IPS DF 6.9 (cell line): ENCODE data around the gene CACNG1.

Experiments used
- DNase-seq: peaks from one replicate; pipeline ENCODE4 v3.0.0-alpha.2; 2013; ENCODE audit warnings: low read depth, low spot score
- H3K27ac ChIP-seq: one replicate; pipeline ENCODE4 v1.5.1; 2013; ENCODE audit warnings: low read length, control low read depth
- H3K27me3 ChIP-seq: 2 replicates; pipeline ENCODE4 v1.6.1; 2013; ENCODE audit warnings: mild to moderate bottlenecking, low read length; ENCODE audit not compliant: control insufficient read depth, insufficient read depth
- H3K36me3 ChIP-seq: 2 replicates; pipeline ENCODE4 v1.6.1; 2013; ENCODE audit warnings: low read length; ENCODE audit not compliant: control insufficient read depth, insufficient read depth
- H3K4me1 ChIP-seq: 2 replicates; pipeline ENCODE4 v1.6.1; 2013; ENCODE audit warnings: low read length; ENCODE audit not compliant: control insufficient read depth, insufficient read depth
- H3K4me3 ChIP-seq: 2 replicates; pipeline ENCODE4 v1.5.1; 2013; ENCODE audit warnings: mild to moderate bottlenecking, low read length
- H3K9me3 ChIP-seq: 2 replicates; pipeline ENCODE4 v1.6.1; 2013; ENCODE audit warnings: low read length, inconsistent platforms; ENCODE audit not compliant: control insufficient read depth, insufficient read depth
- WGBS: extraction: QIAGEN DNeasy Blood & Tissue Kit; methylation state at CpG from one replicate; pipeline ENCODE4 v1.1.7; 2013; ENCODE audit warnings: mixed read lengths, missing lambda C conversion rate; ENCODE audit not compliant: insufficient read length, insufficient coverage; 5-methylcytosine and 5-hydroxymethylcytosine counted together

Gene CACNG1

DNA sequence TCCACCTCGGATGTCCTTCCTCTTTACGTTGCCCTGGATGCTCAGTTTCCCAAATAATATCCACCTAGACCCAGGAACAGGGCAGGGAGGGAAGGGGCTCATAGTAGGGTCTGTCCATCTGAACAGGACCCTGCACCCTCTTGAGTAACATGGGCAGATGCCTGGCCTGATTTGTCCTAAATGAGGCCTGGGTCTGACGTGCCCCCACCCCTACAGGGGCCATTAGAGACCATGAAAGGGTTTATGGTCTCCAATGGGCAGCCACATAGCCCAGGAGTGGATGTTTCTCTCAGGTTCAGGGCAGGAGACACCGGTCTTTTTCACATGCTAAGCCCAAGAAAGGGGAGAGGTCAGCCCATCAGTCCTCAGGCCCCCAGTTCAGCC is 6.8 kb downstream of the CACNG1 start:
- H3K9me3 ChIP-seq, result peaks cover 3% of the 10 kb centered on the region
- H3K4me1 ChIP-seq, result no peaks in the 10 kb centered on the region
- H3K36me3 ChIP-seq, result no peaks in the 10 kb centered on the region
- H3K4me3 ChIP-seq, result no peak overlapping the region
- no CpG with 5 or more reads among the region's 4 CpGs for WGBS
- H3K27me3 ChIP-seq, result no peaks in the 10 kb centered on the region
- DNase-seq, result no peak
- no peak overlapping the region for H3K27ac ChIP-seq

DNA sequence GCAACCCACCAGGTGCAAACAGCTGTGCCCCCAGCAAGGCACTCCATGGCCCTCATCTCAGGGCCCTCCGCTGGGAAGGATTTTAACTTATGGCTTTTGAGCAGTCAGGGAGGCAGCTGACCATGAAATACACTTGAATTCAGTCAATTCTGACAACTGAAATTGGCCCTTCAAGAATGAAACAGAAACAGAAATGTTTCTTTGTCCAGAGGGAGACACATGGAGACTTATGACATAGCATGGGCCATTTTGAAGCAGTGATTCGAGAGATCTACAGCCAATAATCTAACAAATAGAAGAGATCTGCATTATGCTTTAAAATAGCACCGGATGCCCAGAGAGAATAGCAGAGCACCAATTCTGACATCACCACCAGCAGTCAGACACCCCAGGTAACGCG is 7.5 kb downstream of the CACNG1 start:
- Histone ChIP-seq H3K9me3 (peaks cover 3% of the 10 kb centered on the region), H3K36me3 (no peaks in the 10 kb centered on the region), H3K4me1 (no peaks in the 10 kb centered on the region), H3K27me3 (no peaks in the 10 kb centered on the region), H3K27ac (no peak overlapping the region), H3K4me3 (no peak overlapping the region)
- no peak for DNase-seq
- WGBS, result no CpG with 5 or more reads among the region's 5 CpGs

DNA sequence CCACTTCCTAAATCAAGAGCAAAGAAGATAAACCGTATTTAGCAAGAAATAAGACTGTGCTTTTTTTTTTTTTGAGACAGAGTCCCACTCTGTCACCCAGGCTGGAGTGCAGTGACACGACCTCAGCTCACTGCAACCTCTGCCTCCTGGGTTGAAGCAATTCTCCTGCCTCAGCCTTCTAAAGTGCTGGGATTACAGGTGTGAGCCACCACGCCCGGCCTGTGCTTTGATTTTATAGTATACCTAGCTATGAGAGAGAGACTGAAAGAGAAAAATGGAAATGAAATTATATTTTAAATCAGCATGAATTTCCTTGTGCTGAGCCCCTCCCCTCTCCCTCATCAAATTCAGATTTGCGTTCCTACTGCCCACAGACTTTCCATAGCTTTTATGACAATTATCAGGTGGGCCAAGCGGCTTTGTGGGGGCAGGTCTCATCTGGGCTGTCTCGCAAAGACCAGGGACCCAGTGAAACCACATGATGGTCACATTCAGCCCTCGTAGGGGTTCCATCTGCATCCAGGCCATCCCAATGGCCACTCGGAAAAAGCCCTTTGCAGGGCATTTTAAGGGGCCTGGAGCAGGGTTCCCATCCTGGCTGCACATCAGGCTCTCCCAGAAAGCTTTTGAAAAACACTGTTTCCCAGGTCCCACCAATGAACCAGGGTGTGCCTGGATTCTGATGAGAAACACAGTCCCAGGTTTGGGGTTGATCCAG is 8.5 kb downstream of the CACNG1 start:
- Histone ChIP-seq H3K27ac (no peak overlapping the region), H3K27me3 (no peaks in the 10 kb centered on the region), H3K4me3 (no peak overlapping the region), H3K4me1 (no peaks in the 10 kb centered on the region), H3K9me3 (peaks cover 1% of the 10 kb centered on the region), H3K36me3 (no peaks in the 10 kb centered on the region)
- WGBS, result no CpG with 5 or more reads among the region's 9 CpGs
- no peak for DNase-seq

GRCh38 chr17:67053438-67054000 is 9.2 kb downstream of the CACNG1 start:
- whole genome bisulfite sequencing, result no CpG with 5 or more reads among the region's 9 CpGs
- DNase-seq, result no peak
- Histone ChIP-seq H3K36me3 (no peaks in the 10 kb centered on the region), H3K4me1 (no peaks in the 10 kb centered on the region), H3K27me3 (no peaks in the 10 kb centered on the region), H3K4me3 (no peak overlapping the region), H3K27ac (no peak overlapping the region), H3K9me3 (peaks cover 1% of the 10 kb centered on the region)

GRCh38 chr17:67054011-67054591 is 9.7 kb downstream of the CACNG1 start:
- no peak overlapping the region for H3K27ac ChIP-seq
- no peak overlapping the region for H3K4me3 ChIP-seq
- H3K4me1 ChIP-seq, result no peaks in the 10 kb centered on the region
- no peaks in the 10 kb centered on the region for H3K27me3 ChIP-seq
- H3K36me3 ChIP-seq, result no peaks in the 10 kb centered on the region
- H3K9me3 ChIP-seq, result peaks cover 1% of the 10 kb centered on the region
- WGBS, result no CpG with 5 or more reads among the region's 19 CpGs
- DNase-seq, result no peak

- no peaks in the 10 kb centered on the region for H3K36me3 ChIP-seq
- no peak overlapping the region for H3K4me3 ChIP-seq
- no peaks in the 10 kb centered on the region for H3K27me3 ChIP-seq
- H3K27ac ChIP-seq, result no peak overlapping the region
- H3K9me3 ChIP-seq, result peaks cover under 1% of the 10 kb centered on the region
- no CpG with 5 or more reads among the region's 5 CpGs for WGBS
- no peak for DNase-seq
- no peaks in the 10 kb centered on the region for H3K4me1 ChIP-seq
These were observed 10.3 kb downstream of the CACNG1 start for GRCh38 chr17:67054608-67055007.

- no peak overlapping the region for H3K4me3 ChIP-seq
- no CpG with 5 or more reads among the region's 19 CpGs for WGBS
- no peak for DNase-seq
- no peaks in the 10 kb centered on the region for H3K36me3 ChIP-seq
- no peaks in the 10 kb centered on the region for H3K9me3 ChIP-seq
- H3K27me3 ChIP-seq, result no peaks in the 10 kb centered on the region
- H3K4me1 ChIP-seq, result no peaks in the 10 kb centered on the region
- H3K27ac ChIP-seq, result no peak overlapping the region
These were observed 10.7 kb downstream of the CACNG1 start for GRCh38 chr17:67055041-67055443.

DNA sequence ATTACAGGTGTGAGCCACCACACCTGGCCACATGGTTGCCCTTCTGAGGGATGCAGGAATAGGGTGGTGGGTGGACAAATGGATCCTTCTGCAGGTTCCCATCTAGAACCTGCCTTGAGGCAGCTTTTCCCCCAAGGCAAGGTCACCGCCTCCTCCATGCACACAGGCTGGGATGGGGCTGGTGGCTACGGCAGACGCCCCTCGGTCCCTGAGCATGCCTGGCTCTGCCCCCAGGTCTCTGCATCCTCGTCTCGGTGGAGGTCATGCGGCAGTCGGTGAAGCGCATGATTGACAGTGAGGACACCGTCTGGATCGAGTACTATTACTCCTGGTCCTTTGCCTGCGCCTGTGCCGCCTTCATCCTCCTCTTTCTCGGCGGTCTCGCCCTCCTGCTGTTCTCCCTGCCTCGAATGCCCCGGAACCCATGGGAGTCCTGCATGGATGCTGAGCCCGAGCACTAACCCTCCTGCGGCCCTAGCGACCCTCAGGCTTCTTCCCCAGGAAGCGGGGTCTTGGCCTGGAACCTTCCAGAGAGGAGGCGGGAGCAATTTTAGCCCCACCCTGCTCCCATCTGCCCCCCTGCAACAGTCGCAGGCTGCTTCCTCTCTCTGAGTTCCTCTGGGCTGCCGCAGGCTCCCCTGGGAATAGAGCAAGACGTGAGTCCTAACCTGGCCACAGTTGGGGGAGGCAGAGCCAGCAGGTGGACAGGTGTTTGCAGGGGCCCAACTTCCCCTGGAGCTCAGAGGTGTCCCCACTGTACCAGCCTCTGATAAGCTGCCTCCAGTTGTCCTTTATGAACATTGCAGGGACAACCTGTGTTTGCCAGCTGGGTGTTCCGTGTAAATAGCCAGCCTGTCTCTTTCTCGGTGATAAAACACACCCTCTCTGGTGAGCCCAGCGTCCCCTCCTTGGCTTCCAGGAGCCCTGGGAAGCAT is 11.7 kb downstream of the CACNG1 start:
- Histone ChIP-seq H3K9me3 (no peaks in the 10 kb centered on the region), H3K4me3 (no peak overlapping the region), H3K4me1 (no peaks in the 10 kb centered on the region), H3K27ac (no peak overlapping the region), H3K36me3 (no peaks in the 10 kb centered on the region), H3K27me3 (no peaks in the 10 kb centered on the region)
- WGBS, result no CpG with 5 or more reads among the region's 29 CpGs
- DNase-seq, result no peak

GRCh38 chr17:67056746-67057490 is 12.6 kb downstream of the CACNG1 start:
- Histone ChIP-seq H3K4me1 (no peaks in the 10 kb centered on the region), H3K4me3 (no peak overlapping the region), H3K36me3 (no peaks in the 10 kb centered on the region), H3K9me3 (no peaks in the 10 kb centered on the region), H3K27ac (no peak overlapping the region), H3K27me3 (no peaks in the 10 kb centered on the region)
- no CpG with 5 or more reads among the region's 18 CpGs for WGBS
- no peak for DNase-seq

DNA sequence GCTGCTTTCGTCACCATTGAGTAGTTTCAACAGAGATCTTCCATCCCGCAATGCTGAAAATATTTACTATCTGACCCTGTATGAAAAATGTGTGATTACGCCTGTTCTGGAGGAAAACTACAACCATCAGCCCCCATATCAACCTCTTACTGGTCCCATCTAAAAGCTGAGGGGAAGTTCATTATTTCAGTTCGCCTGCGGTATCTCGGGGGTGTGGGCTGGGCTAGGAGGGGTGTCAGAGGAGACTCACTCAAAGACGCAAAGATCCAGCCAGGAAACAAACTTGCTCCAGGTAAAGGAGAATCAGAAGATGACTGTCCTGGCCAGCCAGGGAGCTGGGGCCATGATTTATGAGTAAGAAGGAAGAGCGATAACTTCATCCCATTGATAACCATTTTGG is 13.7 kb downstream of the CACNG1 start:
- WGBS, result no CpG with 5 or more reads among the region's 8 CpGs
- DNase-seq, result no peak
- no peaks in the 10 kb centered on the region for H3K27me3 ChIP-seq

More for the DNA sequence above, 13.7 kb downstream of the CACNG1 start:
- H3K4me1 ChIP-seq, result no peaks in the 10 kb centered on the region
- no peaks in the 10 kb centered on the region for H3K36me3 ChIP-seq
- H3K9me3 ChIP-seq, result no peaks in the 10 kb centered on the region
- no peak overlapping the region for H3K4me3 ChIP-seq
- no peak overlapping the region for H3K27ac ChIP-seq
